H1 (cell line): ENCODE measurements around the gene ABI3. TPM values are rescaled to one million over a fixed set of nuclear protein-coding genes. Genes with fewer than 3 reads are reported as not detected.

ENCODE experiments used
- ASH2L ChIP-seq: fragments of 200-600, 300-600 bp; sonication (generic); IDR thresholded peaks from one replicate; pipeline ENCODE4 v1.7.1; 2017; ENCODE audit warnings: low read length
- BACH1 ChIP-seq: IDR thresholded peaks from 2 replicates; pipeline ENCODE4 v1.6.1; 2012; ENCODE audit warnings: low read length, improper control_type of control experiment
- CREB1 ChIP-seq: IDR thresholded peaks from 2 replicates; pipeline ENCODE4 v1.6.1; 2012; ENCODE audit warnings: inconsistent platforms
- CTBP2 ChIP-seq: IDR thresholded peaks from 2 replicates; pipeline ENCODE4 v1.7.0; 2011; ENCODE audit warnings: borderline replicate concordance, mild to moderate bottlenecking, moderate library complexity, mixed read lengths, low read length; ENCODE audit not compliant: insufficient read depth, insufficient read length
- PHF8 ChIP-seq: fragments of 200-600 bp; sonication (generic); conservative IDR thresholded peaks from 2 replicates; pipeline ENCODE4 v1.7.1; 2012; ENCODE audit warnings: low read depth, mild to moderate bottlenecking, inconsistent platforms, low read length, moderate library complexity
- RBBP5 ChIP-seq: IDR thresholded peaks from 2 replicates; pipeline ENCODE4 v1.7.1; 2012; ENCODE audit warnings: low read depth, mild to moderate bottlenecking, inconsistent platforms, low read length, moderate library complexity, borderline replicate concordance
- RFX5 ChIP-seq: IDR thresholded peaks from 2 replicates; pipeline ENCODE4 v1.6.1; 2011; ENCODE audit warnings: low read depth, low read length, improper control_type of control experiment, borderline replicate concordance
- RNF2 ChIP-seq: fragments of 200-900, 300-1000 bp; sonication (generic); IDR thresholded peaks from 2 replicates; pipeline ENCODE4 v1.7.1; 2016; ENCODE audit warnings: borderline replicate concordance, low read depth, mild to moderate bottlenecking, antibody characterized with exemption, low read length; ENCODE audit not compliant: poor library complexity, severe bottlenecking; ENCODE audit errors: missing control alignments
- polyA plus RNA-seq, 7 experiments: library from polyadenylated mRNA; depleted of rRNA in 3 of 7; stranded (reverse) in 5 of 7; unstranded in 2 of 7; fragments of >200 nt in 5 of 7; fragments of 200-250 nt in 2 of 7; gene quantifications; 1 replicate in 5 of 7; 2 replicates in 1 of 7; 4 replicates in 1 of 7; pipeline versions ENCODE4 v1.2.1 to v1.2.3, GENCODE V29; 2011 to 2013; ENCODE audit warnings: missing spikeins in 2 of 7, mixed read lengths in 2 of 7
- total RNA-seq: library from RNA; stranded (reverse); fragmentation: NEBNext Ultra II Directional; extraction: Animal tissue kit (Norgen Biotek cat#: 25700); gene quantifications from 2 replicates; pipeline ENCODE4 v1.2.1, GENCODE V29; 2021
- TF ChIP-seq, protein P1 (sequence below): IDR thresholded peaks from 2 replicates; pipeline ENCODE4 v1.6.1; 2012; ENCODE audit warnings: inconsistent platforms
- TF ChIP-seq, protein P2 (sequence below): IDR thresholded peaks from 2 replicates; pipeline ENCODE4 v1.6.1; 2012; ENCODE audit warnings: inconsistent platforms
- TF ChIP-seq, protein P3 (sequence below): IDR thresholded peaks from 2 replicates; pipeline ENCODE4 v1.6.1; 2012; ENCODE audit warnings: low read length, inconsistent platforms

The ABI3 gene
- total and polyA plus RNA-seq, 2 of the 8 experiments (the other 6 are each of a cell fraction or from before 2014, with no cell fraction given) = 1.3 to 2.5 TPM

DNA sequence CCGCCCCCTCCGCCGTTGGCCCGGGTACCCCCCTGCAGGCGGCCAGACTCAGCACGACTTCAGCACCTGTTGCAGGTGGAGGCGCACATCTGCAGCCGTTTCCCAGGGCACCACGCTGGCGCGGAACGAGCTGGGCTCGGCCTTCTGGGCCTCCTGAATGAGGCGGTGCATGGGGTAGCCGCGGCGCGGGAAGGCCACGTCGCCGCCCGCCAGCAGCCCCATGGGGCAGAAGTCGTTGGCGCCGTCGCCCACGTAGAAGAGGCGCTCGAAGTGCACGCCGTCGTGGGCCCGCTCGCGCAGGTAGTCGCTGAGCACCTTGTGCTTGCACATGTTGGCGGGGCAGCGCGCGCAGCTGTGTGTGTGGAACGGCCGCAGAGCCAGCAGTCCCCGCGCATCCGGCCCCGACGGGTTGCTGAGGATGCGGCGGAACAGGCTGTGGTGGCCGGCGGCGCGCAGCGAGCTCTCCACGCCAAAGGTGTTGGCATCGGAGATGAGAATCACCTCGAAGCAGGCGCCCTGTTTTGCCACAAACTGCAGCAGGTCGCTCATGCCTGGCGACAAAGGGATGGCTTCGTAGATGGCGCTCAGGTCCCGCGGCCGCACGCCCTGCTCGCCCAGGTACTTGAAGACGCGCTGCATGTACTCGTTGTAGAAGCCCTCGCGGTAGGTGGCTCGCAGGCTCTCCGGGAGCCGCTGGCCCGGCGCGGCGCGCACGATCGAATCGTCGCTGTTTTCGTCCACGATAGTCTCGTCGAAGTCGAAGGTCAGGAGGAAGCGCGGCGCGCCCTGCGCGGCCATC lies 13.9 kb downstream of the ABI3 start (continued):
- TF ChIP-seq, protein P1, sequence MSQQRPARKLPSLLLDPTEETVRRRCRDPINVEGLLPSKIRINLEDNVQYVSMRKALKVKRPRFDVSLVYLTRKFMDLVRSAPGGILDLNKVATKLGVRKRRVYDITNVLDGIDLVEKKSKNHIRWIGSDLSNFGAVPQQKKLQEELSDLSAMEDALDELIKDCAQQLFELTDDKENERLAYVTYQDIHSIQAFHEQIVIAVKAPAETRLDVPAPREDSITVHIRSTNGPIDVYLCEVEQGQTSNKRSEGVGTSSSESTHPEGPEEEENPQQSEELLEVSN = peak; percentile 90
- TF ChIP-seq, protein P2, sequence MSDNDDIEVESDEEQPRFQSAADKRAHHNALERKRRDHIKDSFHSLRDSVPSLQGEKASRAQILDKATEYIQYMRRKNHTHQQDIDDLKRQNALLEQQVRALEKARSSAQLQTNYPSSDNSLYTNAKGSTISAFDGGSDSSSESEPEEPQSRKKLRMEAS = peak; percentile 85
- TF ChIP-seq ASH2L (peak; percentile 49), RNF2 (peak; percentile 64), RFX5 (no peak), PHF8 (no peak), CREB1 (0 out of 2 replicates have a peak, but pooled peaks have one; percentile 8), RBBP5 (peak; percentile 33; the same call in 1 of the 2 replicates), CTBP2 (no peak), BACH1 (no peak; the same call in 1 of the 2 replicates)
- TF ChIP-seq, protein P3, sequence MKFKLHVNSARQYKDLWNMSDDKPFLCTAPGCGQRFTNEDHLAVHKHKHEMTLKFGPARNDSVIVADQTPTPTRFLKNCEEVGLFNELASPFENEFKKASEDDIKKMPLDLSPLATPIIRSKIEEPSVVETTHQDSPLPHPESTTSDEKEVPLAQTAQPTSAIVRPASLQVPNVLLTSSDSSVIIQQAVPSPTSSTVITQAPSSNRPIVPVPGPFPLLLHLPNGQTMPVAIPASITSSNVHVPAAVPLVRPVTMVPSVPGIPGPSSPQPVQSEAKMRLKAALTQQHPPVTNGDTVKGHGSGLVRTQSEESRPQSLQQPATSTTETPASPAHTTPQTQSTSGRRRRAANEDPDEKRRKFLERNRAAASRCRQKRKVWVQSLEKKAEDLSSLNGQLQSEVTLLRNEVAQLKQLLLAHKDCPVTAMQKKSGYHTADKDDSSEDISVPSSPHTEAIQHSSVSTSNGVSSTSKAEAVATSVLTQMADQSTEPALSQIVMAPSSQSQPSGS = no peak
